Mammary epithelial cell (primary cell): ENCODE results near the gene C6orf62.

Source experiments
- EZH2 ChIP-seq: IDR thresholded peaks from 2 replicates; pipeline ENCODE4 v1.6.1; 2012; ENCODE audit warnings: low read length, inconsistent platforms, borderline replicate concordance
- TF ChIP-seq, protein P1 (sequence below), 2 donors: IDR thresholded peaks in 1 of 2; conservative IDR thresholded peaks in 1 of 2; 2 replicates each; pipeline ENCODE4 v1.5.1; 2011 to 2012; ENCODE audit warnings: inconsistent platforms in 2 of 2, low read length in 2 of 2, mild to moderate bottlenecking in 2 of 2, control low read depth in 1 of 2, low read depth in 1 of 2; ENCODE audit not compliant: insufficient read depth in 1 of 2; ENCODE audit errors: extremely low read depth in 1 of 2

DNA sequence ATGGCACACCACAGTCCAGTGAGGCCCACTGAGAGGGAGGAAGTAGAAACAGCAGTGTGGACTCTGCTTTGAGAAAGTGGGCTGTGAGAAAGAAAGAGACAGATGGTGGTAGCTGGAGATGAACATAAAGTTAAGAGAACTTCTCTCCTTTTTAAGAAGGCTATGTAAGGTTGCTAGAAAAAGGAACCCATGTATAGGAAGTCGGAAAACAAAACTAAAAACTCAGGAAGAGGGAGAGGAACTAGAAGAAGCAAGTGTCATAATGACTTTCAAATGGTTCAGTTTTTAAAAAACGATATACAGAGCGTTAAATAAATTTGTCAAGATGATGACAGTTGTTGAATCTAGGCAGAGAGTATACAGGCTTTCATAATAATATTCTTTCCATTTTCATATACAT lies 30.3 kb upstream of the C6orf62 start:
- TF ChIP-seq EZH2 = no peak
- TF ChIP-seq, protein P1, sequence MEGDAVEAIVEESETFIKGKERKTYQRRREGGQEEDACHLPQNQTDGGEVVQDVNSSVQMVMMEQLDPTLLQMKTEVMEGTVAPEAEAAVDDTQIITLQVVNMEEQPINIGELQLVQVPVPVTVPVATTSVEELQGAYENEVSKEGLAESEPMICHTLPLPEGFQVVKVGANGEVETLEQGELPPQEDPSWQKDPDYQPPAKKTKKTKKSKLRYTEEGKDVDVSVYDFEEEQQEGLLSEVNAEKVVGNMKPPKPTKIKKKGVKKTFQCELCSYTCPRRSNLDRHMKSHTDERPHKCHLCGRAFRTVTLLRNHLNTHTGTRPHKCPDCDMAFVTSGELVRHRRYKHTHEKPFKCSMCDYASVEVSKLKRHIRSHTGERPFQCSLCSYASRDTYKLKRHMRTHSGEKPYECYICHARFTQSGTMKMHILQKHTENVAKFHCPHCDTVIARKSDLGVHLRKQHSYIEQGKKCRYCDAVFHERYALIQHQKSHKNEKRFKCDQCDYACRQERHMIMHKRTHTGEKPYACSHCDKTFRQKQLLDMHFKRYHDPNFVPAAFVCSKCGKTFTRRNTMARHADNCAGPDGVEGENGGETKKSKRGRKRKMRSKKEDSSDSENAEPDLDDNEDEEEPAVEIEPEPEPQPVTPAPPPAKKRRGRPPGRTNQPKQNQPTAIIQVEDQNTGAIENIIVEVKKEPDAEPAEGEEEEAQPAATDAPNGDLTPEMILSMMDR (conservative IDR thresholded peaks at IDR 0.05 in 1 of 2, IDR thresholded peaks at IDR 0.05 in 1 of 2; ENCODE audit: extremely low read depth in 1 of 2, insufficient read depth in 1 of 2, low read depth in 1 of 2, low read length in 2 of 2) = no peak
